H9 (cell line): ENCODE data around the gene OBI1. TPM values are rescaled to one million over a fixed set of nuclear protein-coding genes. Genes with fewer than 3 reads are reported as not detected.

Experiments
- DNase-seq: peaks from one replicate; pipeline ENCODE4 v3.0.0-alpha.2; 2017
- H2AFZ ChIP-seq: one replicate; pipeline ENCODE4 v1.6.1; 2013; ENCODE audit warnings: mild to moderate bottlenecking, low read length, control low read depth, moderate library complexity
- H2AK5ac ChIP-seq: 2 replicates; pipeline ENCODE4 v1.6.1; 2013; ENCODE audit warnings: low read length, control low read depth, mixed read lengths; ENCODE audit not compliant: insufficient read length
- H2BK120ac ChIP-seq: one replicate; pipeline ENCODE4 v1.6.1; 2013; ENCODE audit warnings: low read depth, mild to moderate bottlenecking, low read length, control low read depth, inconsistent platforms; ENCODE audit not compliant: poor library complexity, severe bottlenecking
- H2BK12ac ChIP-seq: 2 replicates; pipeline ENCODE4 v1.6.1; 2013; ENCODE audit warnings: low read length, control low read depth, mixed read lengths, low read depth; ENCODE audit not compliant: insufficient read length
- H2BK15ac ChIP-seq: 2 replicates; pipeline ENCODE4 v1.6.1; 2013; ENCODE audit warnings: low read depth, low read length, control low read depth
- H2BK20ac ChIP-seq: one replicate; pipeline ENCODE4 v1.6.1; 2013; ENCODE audit warnings: low read depth, mild to moderate bottlenecking, low read length, control low read depth, inconsistent platforms; ENCODE audit not compliant: poor library complexity, severe bottlenecking
- H2BK5ac ChIP-seq: 2 replicates; pipeline ENCODE4 v1.6.1; 2013; ENCODE audit warnings: low read length, control low read depth, mixed read lengths; ENCODE audit not compliant: insufficient read length
- H3K14ac ChIP-seq: 2 replicates; pipeline ENCODE4 v1.6.1; 2013; ENCODE audit warnings: low read length, control low read depth; ENCODE audit not compliant: insufficient read depth
- H3K18ac ChIP-seq: 2 replicates; pipeline ENCODE4 v1.6.1; 2013; ENCODE audit warnings: low read depth, mild to moderate bottlenecking, mixed read lengths, low read length, control low read depth; ENCODE audit not compliant: insufficient read length
- H3K23ac ChIP-seq: 2 replicates; pipeline ENCODE4 v1.6.1; 2013; ENCODE audit warnings: low read length, control low read depth, mixed read lengths, low read depth; ENCODE audit not compliant: insufficient read length
- H3K23me2 ChIP-seq: 2 replicates; pipeline ENCODE4 v1.6.1; 2013; ENCODE audit warnings: low read depth, mild to moderate bottlenecking, mixed read lengths, low read length, control low read depth; ENCODE audit not compliant: insufficient read length, poor library complexity, severe bottlenecking
- H3K27ac ChIP-seq: 2 replicates; pipeline ENCODE4 v1.5.1; 2013; ENCODE audit warnings: low read length, control low read depth, mixed read lengths, low read depth; ENCODE audit not compliant: insufficient read length
- H3K27me3 ChIP-seq: 2 replicates; pipeline ENCODE4 v1.6.1; 2013; ENCODE audit warnings: low read length, control low read depth, inconsistent platforms; ENCODE audit not compliant: insufficient read depth
- H3K4ac ChIP-seq: 2 replicates; pipeline ENCODE4 v1.6.1; 2013; ENCODE audit warnings: low read depth, mild to moderate bottlenecking, control low read depth, inconsistent platforms, low read length, moderate library complexity
- H3K4me1 ChIP-seq: 2 replicates; pipeline ENCODE4 v1.6.1; 2013; ENCODE audit warnings: low read length, control low read depth, inconsistent platforms; ENCODE audit not compliant: insufficient read depth
- H3K4me2 ChIP-seq: 2 replicates; pipeline ENCODE4 v1.6.1; 2013; ENCODE audit warnings: low read length, control low read depth, mixed read lengths; ENCODE audit not compliant: insufficient read length, insufficient read depth
- H3K56ac ChIP-seq: 2 replicates; pipeline ENCODE4 v1.6.1; 2013; ENCODE audit warnings: low read depth, mild to moderate bottlenecking, mixed read lengths, low read length, control low read depth; ENCODE audit not compliant: insufficient read length
- H3K79me1 ChIP-seq: 2 replicates; pipeline ENCODE4 v1.6.1; 2013; ENCODE audit warnings: low read depth, mild to moderate bottlenecking, moderate library complexity, low read length, control low read depth, inconsistent platforms; ENCODE audit not compliant: insufficient read depth, poor library complexity, severe bottlenecking
- H3K79me2 ChIP-seq: 2 replicates; pipeline ENCODE4 v1.6.1; 2013; ENCODE audit warnings: low read length, control low read depth, inconsistent platforms; ENCODE audit not compliant: insufficient read depth
- H3K9ac ChIP-seq: 2 replicates; pipeline ENCODE4 v1.6.1; 2013; ENCODE audit warnings: low read length, control low read depth, mixed read lengths; ENCODE audit not compliant: insufficient read length; ENCODE audit errors: extremely low read depth
- H3K9me3 ChIP-seq: one replicate; pipeline ENCODE4 v1.6.1; 2013; ENCODE audit warnings: low read depth, low read length, inconsistent platforms; ENCODE audit not compliant: control insufficient read depth
- H3T11ph ChIP-seq: one replicate; pipeline ENCODE4 v1.6.1; 2013; ENCODE audit warnings: mild to moderate bottlenecking, low read length, control low read depth, inconsistent platforms
- H4K20me1 ChIP-seq: one replicate; pipeline ENCODE4 v1.6.1; 2013; ENCODE audit not compliant: control insufficient read depth, insufficient read length, insufficient read depth
- H4K5ac ChIP-seq: 2 replicates; pipeline ENCODE4 v1.6.1; 2013; ENCODE audit warnings: low read depth, mild to moderate bottlenecking, mixed read lengths, low read length, control low read depth; ENCODE audit not compliant: insufficient read length
- H4K8ac ChIP-seq: replicated peaks from 2 replicates; pipeline ENCODE4 v1.6.1; 2013; ENCODE audit warnings: low read length, control low read depth, mixed read lengths, low read depth; ENCODE audit not compliant: insufficient read length
- H4K91ac ChIP-seq: 2 replicates; pipeline ENCODE4 v1.6.1; 2013; ENCODE audit warnings: low read depth, mild to moderate bottlenecking, moderate library complexity, mixed read lengths, low read length, control low read depth; ENCODE audit not compliant: insufficient read length
- H3K27ac Mint-ChIP-seq, 3 experiments: 2 replicates in 2 of 3; 3 replicates in 1 of 3; pipeline ENCODE4 v1.8.0; 2020 to 2021; ENCODE audit warnings: mixed read lengths in 3 of 3, mild to moderate bottlenecking in 1 of 3, moderate library complexity in 1 of 3
- H3K27me3 Mint-ChIP-seq: 2 replicates; pipeline ENCODE4 v1.8.0; 2021; ENCODE audit warnings: low read depth, mild to moderate bottlenecking, moderate library complexity, mixed read lengths
- H3K36me3 Mint-ChIP-seq, 3 experiments: 2 replicates in 2 of 3; 3 replicates in 1 of 3; pipeline ENCODE4 v1.8.0; 2020 to 2021; ENCODE audit warnings: low read depth in 3 of 3, mixed read lengths in 3 of 3; ENCODE audit not compliant: insufficient read depth in 1 of 3
- H3K4me1 Mint-ChIP-seq, 2 experiments: 2 replicates each; pipeline ENCODE4 v1.8.0; 2020; ENCODE audit warnings: mixed read lengths in 2 of 2
- H3K4me3 Mint-ChIP-seq, 2 experiments: 2 replicates in 1 of 2; 3 replicates in 1 of 2; pipeline ENCODE4 v1.8.0; 2020 to 2021; ENCODE audit warnings: mild to moderate bottlenecking in 2 of 2, mixed read lengths in 2 of 2, moderate library complexity in 1 of 2
- H3K9me3 Mint-ChIP-seq, 2 experiments: 2 replicates in 1 of 2; 3 replicates in 1 of 2; pipeline ENCODE4 v1.8.0; 2020; ENCODE audit warnings: mild to moderate bottlenecking in 2 of 2, mixed read lengths in 2 of 2, moderate library complexity in 1 of 2
- WGBS: extraction: QIAGEN DNeasy Blood & Tissue Kit; methylation state at CpG from one replicate; pipeline ENCODE4 v1.1.7; 2013; ENCODE audit warnings: missing lambda C conversion rate, low lambda C conversion rate, mixed read lengths; ENCODE audit not compliant: insufficient read length; ENCODE audit errors: extremely low coverage; 5-methylcytosine and 5-hydroxymethylcytosine counted together
- total RNA-seq: library from RNA; stranded (reverse); gene quantifications from 2 replicates; pipeline ENCODE4 v1.2.1, GENCODE V29; 2021
- TF ChIP-seq, protein P1 (sequence below): fragments of 200-600 bp; sonication (generic); conservative IDR thresholded peaks from 3 replicates; pipeline ENCODE4 v1.8.0; 2021; ENCODE audit warnings: antibody characterized with exemption, mild to moderate bottlenecking

OBI1 gene
- total RNA-seq, 1 experiment from 2014 or later = 24.4 TPM

DNA sequence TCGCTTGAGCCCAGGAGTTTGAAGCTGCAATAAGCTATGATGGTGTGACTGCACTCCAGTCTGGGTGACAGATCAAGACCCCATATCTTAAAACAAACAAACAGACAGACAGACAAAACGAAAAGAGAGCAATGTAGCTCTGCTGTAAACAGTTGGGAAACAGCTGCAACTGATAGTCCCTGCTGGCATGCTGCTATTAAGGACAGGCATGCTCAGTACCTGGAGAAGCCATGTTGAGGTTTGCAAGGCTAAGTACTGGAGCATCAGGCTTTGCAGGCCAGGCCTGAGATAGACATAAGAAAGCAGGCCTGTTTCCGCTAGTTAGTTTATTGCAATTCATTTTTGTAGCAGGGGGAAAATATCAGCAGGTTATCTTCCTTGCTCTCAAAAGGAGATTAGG lies 16.2 kb upstream of the OBI1 start:
- Histone ChIP-seq H3T11ph (no peak overlapping the region), H3K79me2 (no peaks in the 10 kb centered on the region), H2BK5ac (no peak overlapping the region), H2AK5ac (no peak overlapping the region), H3K23me2 (no peaks in the 10 kb centered on the region), H3K4me2 (no peak overlapping the region), H2BK20ac (no peak overlapping the region), H4K20me1 (no peaks in the 10 kb centered on the region), H3K23ac (no peak overlapping the region), H3K27me3 (no peaks in the 10 kb centered on the region), H2BK15ac (no peak overlapping the region), H3K4me1 (no peaks in the 10 kb centered on the region), H2BK12ac (no peak overlapping the region), H3K56ac (no peak overlapping the region), H3K18ac (no peak overlapping the region), H2BK120ac (no peak overlapping the region), H3K14ac (no peak overlapping the region), H4K5ac (no peak overlapping the region), H3K79me1 (no peaks in the 10 kb centered on the region), H3K4ac (no peak overlapping the region), H3K9ac (no peak overlapping the region), H2AFZ (no peak overlapping the region), H4K8ac (no peak overlapping the region), H4K91ac (no peak overlapping the region), H3K27ac (no peak overlapping the region), H3K9me3 (no peaks in the 10 kb centered on the region)
- no peak overlapping the region for H3K4me3 Mint-ChIP-seq
- no peaks in the 10 kb centered on the region for H3K9me3 Mint-ChIP-seq
- no peak for DNase-seq
- TF ChIP-seq, protein P1, sequence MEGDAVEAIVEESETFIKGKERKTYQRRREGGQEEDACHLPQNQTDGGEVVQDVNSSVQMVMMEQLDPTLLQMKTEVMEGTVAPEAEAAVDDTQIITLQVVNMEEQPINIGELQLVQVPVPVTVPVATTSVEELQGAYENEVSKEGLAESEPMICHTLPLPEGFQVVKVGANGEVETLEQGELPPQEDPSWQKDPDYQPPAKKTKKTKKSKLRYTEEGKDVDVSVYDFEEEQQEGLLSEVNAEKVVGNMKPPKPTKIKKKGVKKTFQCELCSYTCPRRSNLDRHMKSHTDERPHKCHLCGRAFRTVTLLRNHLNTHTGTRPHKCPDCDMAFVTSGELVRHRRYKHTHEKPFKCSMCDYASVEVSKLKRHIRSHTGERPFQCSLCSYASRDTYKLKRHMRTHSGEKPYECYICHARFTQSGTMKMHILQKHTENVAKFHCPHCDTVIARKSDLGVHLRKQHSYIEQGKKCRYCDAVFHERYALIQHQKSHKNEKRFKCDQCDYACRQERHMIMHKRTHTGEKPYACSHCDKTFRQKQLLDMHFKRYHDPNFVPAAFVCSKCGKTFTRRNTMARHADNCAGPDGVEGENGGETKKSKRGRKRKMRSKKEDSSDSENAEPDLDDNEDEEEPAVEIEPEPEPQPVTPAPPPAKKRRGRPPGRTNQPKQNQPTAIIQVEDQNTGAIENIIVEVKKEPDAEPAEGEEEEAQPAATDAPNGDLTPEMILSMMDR = no peak
- H3K27ac Mint-ChIP-seq = no peak overlapping the region
- peaks cover 12 to 13% of the 10 kb centered on the region in 2 experiments for H3K4me1 Mint-ChIP-seq
- no peaks in the 10 kb centered on the region for H3K36me3 Mint-ChIP-seq
- no CpG with 5 or more reads among the region's 3 CpGs for WGBS
- H3K27me3 Mint-ChIP-seq = peaks cover 16% of the 10 kb centered on the region
